Limb (tissue), 2 donors: ENCODE measurements around the gene HADHB.

ENCODE experiments used
- DNase-seq, 2 donors: peaks; one replicate each; pipeline ENCODE4 v3.0.0-alpha.2; 2016; ENCODE audit errors: extremely low spot score in 2 of 2

HADHB gene

GRCh38 chr2:26244309-26245230 is at the start of gene HADHB, which contains the start of gene HADHA:
Gene HADHB (plus strand): TSS chr2:26244939. CDS start chr2:26254255, 9,316 bp downstream.
Gene HADHA (minus strand): TSS chr2:26244632. CDS start chr2:26244596, 36 bp downstream.
- DNase-seq: peak; percentile 93 to 94

- no peak for DNase-seq
These were observed 49.4 kb upstream of the HADHB start for GRCh38 chr2:26195040-26195984.

- DNase-seq: no peak
These were observed 47.9 kb upstream of the HADHB start for GRCh38 chr2:26196683-26197418.

- no peak for DNase-seq
These were observed 47.2 kb upstream of the HADHB start for GRCh38 chr2:26197516-26197915.

GRCh38 chr2:26202981-26203490 is 41.7 kb upstream of the HADHB start:
- DNase-seq: no peak

- DNase-seq: no peak
These were observed 40.8 kb upstream of the HADHB start for GRCh38 chr2:26203906-26204305.

- no peak for DNase-seq
These were observed 32.7 kb upstream of the HADHB start for GRCh38 chr2:26212011-26212410.

GRCh38 chr2:26214759-26215158 is 30.0 kb upstream of the HADHB start:
- no peak for DNase-seq

GRCh38 chr2:26215833-26216232 is 28.9 kb upstream of the HADHB start:
- no peak for DNase-seq

GRCh38 chr2:26216587-26216986 is 28.2 kb upstream of the HADHB start:
- no peak for DNase-seq

- no peak for DNase-seq
These were observed 27.0 kb upstream of the HADHB start for GRCh38 chr2:26217720-26218119.

- DNase-seq: no peak
These were observed 21.7 kb upstream of the HADHB start for GRCh38 chr2:26223018-26223417.

GRCh38 chr2:26224095-26224494 is 20.6 kb upstream of the HADHB start:
- no peak for DNase-seq

GRCh38 chr2:26229595-26229994 is 15.1 kb upstream of the HADHB start:
- no peak for DNase-seq

GRCh38 chr2:26230806-26231205 is 13.9 kb upstream of the HADHB start:
- no peak for DNase-seq

- DNase-seq: no peak
These were observed 9.7 kb upstream of the HADHB start for GRCh38 chr2:26235089-26235488.

GRCh38 chr2:26237868-26238267 is 6.9 kb upstream of the HADHB start:
- no peak for DNase-seq

GRCh38 chr2:26238311-26238958 is 6.3 kb upstream of the HADHB start:
- no peak for DNase-seq

GRCh38 chr2:26241928-26242436 is 2.8 kb upstream of the HADHB start:
- no peak for DNase-seq
